CD4-positive, alpha-beta memory T cell (primary cell): ENCODE measurements around the gene SLC17A7. TPM values are rescaled to one million over a fixed set of nuclear protein-coding genes. Genes with fewer than 3 reads are reported as not detected.

Source experiments
- CTCF ChIA-PET: fragments of 350-600 bp; sonication (Branson Sonifier 250); formaldehyde crosslinking; loops from one replicate; lab custom pipeline; 2021; ENCODE audit warnings: inconsistent platforms; ENCODE audit not compliant: partially characterized antibody; lab: Charles Lee
- POLR2A ChIA-PET: fragments of 350-600 bp; sonication (Branson Sonifier 250); formaldehyde crosslinking; loops from one replicate; lab custom pipeline; 2021; ENCODE audit not compliant: partially characterized antibody; lab: Charles Lee
- DNase-seq, 5 donors: peaks; one replicate each; pipeline versions ENCODE4 v3.0.0 to v3.0.0-alpha.2; 2020 to 2022; ENCODE audit warnings: mixed read lengths in 1 of 5
- H3K27ac ChIP-seq: one replicate; pipeline ENCODE4 v1.7.0; 2013; ENCODE audit warnings: low read depth, low read length
- H3K27me3 ChIP-seq: 2 replicates; pipeline ENCODE4 v1.7.0; 2013; ENCODE audit warnings: mild to moderate bottlenecking, low read length, moderate library complexity; ENCODE audit not compliant: insufficient read depth
- H3K36me3 ChIP-seq: 2 replicates; pipeline ENCODE4 v1.7.0; 2013; ENCODE audit warnings: mild to moderate bottlenecking, low read length, moderate library complexity; ENCODE audit not compliant: insufficient read depth
- H3K4me1 ChIP-seq: 2 replicates; pipeline ENCODE4 v1.7.0; 2013; ENCODE audit warnings: mild to moderate bottlenecking, low read length, moderate library complexity; ENCODE audit not compliant: insufficient read depth
- H3K4me3 ChIP-seq, 2 donors: one replicate each; pipeline ENCODE4 v1.7.0; 2013; ENCODE audit warnings: low read length in 2 of 2, mild to moderate bottlenecking in 1 of 2
- H3K9me3 ChIP-seq, 2 donors: one replicate each; pipeline ENCODE4 v1.7.0; 2013; ENCODE audit warnings: low read length in 2 of 2, control low read depth in 1 of 2; ENCODE audit not compliant: control insufficient read depth in 1 of 2
- H3K27ac Mint-ChIP-seq, 7 donors: one replicate each; pipeline ENCODE4 v1.8.0; 2020 to 2021; ENCODE audit warnings: mixed read lengths in 7 of 7, mild to moderate bottlenecking in 6 of 7, inconsistent platforms in 3 of 7, moderate library complexity in 3 of 7
- H3K27me3 Mint-ChIP-seq, 2 donors: one replicate each; pipeline ENCODE4 v1.8.0; 2020 to 2021; ENCODE audit warnings: mixed read lengths in 2 of 2
- H3K36me3 Mint-ChIP-seq, 2 donors: one replicate each; pipeline ENCODE4 v1.8.0; 2020 to 2021; ENCODE audit warnings: mixed read lengths in 2 of 2, inconsistent platforms in 1 of 2, mild to moderate bottlenecking in 1 of 2
- H3K4me1 Mint-ChIP-seq, 4 donors: one replicate each; pipeline ENCODE4 v1.8.0; 2020 to 2021; ENCODE audit warnings: mixed read lengths in 4 of 4, mild to moderate bottlenecking in 1 of 4
- H3K4me3 Mint-ChIP-seq, 8 donors: one replicate each; pipeline ENCODE4 v1.8.0; 2020 to 2021; ENCODE audit warnings: mixed read lengths in 8 of 8, mild to moderate bottlenecking in 7 of 8, moderate library complexity in 6 of 8, inconsistent platforms in 3 of 8
- H3K9me3 Mint-ChIP-seq, 8 donors: one replicate each; pipeline ENCODE4 v1.8.0; 2020 to 2021; ENCODE audit warnings: mixed read lengths in 8 of 8, mild to moderate bottlenecking in 5 of 8, inconsistent platforms in 3 of 8, moderate library complexity in 1 of 8
- intact Hi-C: fragments of 100-400 bp; cut with micrococcal nuclease; formaldehyde crosslinking; loops from one replicate; pipeline ENCODE4 v1.15.1; 2023
- polyA plus RNA-seq, 2 donors: library from polyadenylated mRNA; unstranded; fragments of 300-500 nt; fragmentation: Illumina TruSeq; gene quantifications; one replicate each; pipeline ENCODE4 v1.2.3, GENCODE V29; 2021
- total RNA-seq, 2 experiments: library from RNA; stranded (reverse); gene quantifications; one replicate each; pipeline ENCODE4 v1.2.3, GENCODE V29; 2021

Gene SLC17A7
- under 1 TPM; 0.15 to 0.25 TPM for total RNA-seq
- not detected for polyA plus RNA-seq

DNA sequence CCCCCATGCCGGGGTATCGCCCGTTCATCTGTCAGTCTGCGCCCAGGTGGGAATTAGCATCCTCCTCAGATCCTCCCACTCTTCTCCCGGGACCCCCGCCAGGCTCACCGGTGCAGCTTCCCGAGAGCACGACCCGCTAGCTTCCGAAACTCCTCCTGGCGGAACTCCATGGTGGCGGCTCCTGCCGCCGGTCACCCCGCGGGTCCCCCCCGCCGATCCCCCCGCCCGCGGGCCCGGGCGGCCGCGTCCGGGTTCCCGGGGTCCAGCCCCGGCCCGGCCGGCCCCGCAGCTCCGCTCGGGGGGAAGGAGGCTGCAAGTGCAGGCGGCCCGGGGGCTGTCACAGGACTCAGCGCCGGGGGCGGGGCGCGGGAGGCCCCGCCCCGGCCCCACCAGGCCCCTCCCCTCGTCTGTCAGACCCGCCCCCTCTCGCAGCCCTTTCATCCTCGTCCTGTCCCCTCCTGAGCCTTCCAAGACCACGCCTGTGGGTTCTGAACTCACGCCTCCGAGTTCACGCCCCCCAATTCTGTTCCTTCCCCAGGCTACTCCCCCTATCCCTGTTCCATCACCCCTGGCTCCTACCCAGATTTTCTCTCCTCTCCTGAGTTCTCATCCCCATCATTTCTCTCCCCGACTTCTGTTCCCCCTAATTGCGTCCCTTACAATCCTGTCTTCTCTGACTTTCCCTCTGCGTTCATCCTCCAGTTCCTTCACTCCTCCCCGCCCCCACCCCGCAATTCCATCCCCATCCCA, at the start of gene SLC17A7:
SLC17A7 (minus strand) TSS at position 318 of the 750 bp plus-strand sequence; CDS start at position 170, 148 bp downstream.
- Mint-ChIP-seq H3K4me3 (peak within 1 kb of the TSS; percentile 77 to 85 (median 82)), H3K36me3 (peaks cover 0 to 11% of the 10 kb centered on the region in 2 donors), H3K4me1 (peaks cover 20 to 51% (median 31%) of the 10 kb centered on the region in 4 donors), H3K27me3 (peaks cover 49 to 59% of the 10 kb centered on the region in 2 donors), H3K9me3 (peaks cover 0 to 4% (median 0%) of the 10 kb centered on the region in 8 donors), H3K27ac (peak within 1 kb of the TSS in 6 of 7 donors; percentile 42 to 85 (median 74))
- H3K27me3 ChIP-seq: peaks cover 55% of the 10 kb centered on the region
- peaks cover 36% of the 10 kb centered on the region for H3K4me1 ChIP-seq
- intact Hi-C loops: no loop called here
- H3K4me3 ChIP-seq: no peak within 1 kb of the TSS
- DNase-seq: no peak
- peaks cover under 1% of the 10 kb centered on the region for H3K36me3 ChIP-seq
- ChIA-PET CTCF (interaction anchor here (0.5 to 15.5 kb wide), 6 partner anchors 10 to 662 kb away, joined by 3 to 227 read pairs (median 8); partner anchors contain the start of genes FLT3LG and PIH1D1), POLR2A (interaction anchor here (0.6 to 2.9 kb wide), 7 partner anchors 11 to 55 kb away, joined by 3 to 15 read pairs (median 5); partner anchors contain the start of genes PIH1D1 and RPS11)
- H3K27ac ChIP-seq: no peak within 1 kb of the TSS
- no peaks in the 10 kb centered on the region for H3K9me3 ChIP-seq

DNA sequence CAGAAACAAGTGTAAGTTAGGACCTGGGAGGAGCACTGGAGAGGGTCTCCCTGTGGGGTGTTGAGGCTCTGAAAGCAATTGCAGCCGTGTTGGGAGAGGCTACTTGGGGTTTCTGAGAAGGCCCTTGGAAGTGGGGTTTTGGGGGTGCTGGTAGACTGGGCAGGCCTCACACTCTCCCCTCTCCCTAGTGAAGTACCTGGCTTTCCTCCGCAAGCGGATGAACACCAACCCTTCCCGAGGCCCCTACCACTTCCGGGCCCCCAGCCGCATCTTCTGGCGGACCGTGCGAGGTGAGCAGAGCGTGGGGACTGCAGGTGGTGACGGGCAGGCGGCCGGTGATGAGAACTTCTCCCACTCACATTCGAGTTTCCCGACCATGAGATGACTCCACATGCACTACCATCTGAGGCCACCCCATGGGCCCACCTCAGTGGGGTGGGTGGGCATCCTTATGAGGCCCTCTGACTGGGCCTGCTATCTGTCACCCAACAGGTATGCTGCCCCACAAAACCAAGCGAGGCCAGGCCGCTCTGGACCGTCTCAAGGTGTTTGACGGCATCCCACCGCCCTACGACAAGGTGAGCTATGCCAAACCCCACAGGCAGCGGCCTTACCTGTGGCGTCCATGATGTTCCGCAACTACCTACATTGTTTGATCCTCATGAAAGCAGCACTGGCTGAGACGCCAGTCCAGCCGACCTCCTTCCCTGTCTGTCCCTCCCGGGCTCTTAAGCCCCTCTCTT, 49.1 kb upstream of the SLC17A7 start:
- no peaks in the 10 kb centered on the region for H3K27me3 ChIP-seq
- peaks cover 0 to 17% (median under 1%) of the 10 kb centered on the region in 8 donors for H3K9me3 Mint-ChIP-seq
- peaks cover 27 to 73% (median 51%) of the 10 kb centered on the region in 4 donors for H3K4me1 Mint-ChIP-seq
- H3K27me3 Mint-ChIP-seq: no peaks in the 10 kb centered on the region
- H3K36me3 Mint-ChIP-seq: peaks cover 56 to 69% of the 10 kb centered on the region in 2 donors
- peak overlapping the region in 1 of 2 donors; percentile 98 for H3K4me3 ChIP-seq
- no peak for DNase-seq
- H3K27ac Mint-ChIP-seq: peak overlapping the region; percentile 95 to 98 (median 98)
- H3K36me3 ChIP-seq: peaks cover 49% of the 10 kb centered on the region
- no peaks in the 10 kb centered on the region for H3K9me3 ChIP-seq
- CTCF ChIA-PET: interaction anchor here (2.9 kb wide), 1 partner anchor 21 kb away, joined by 11 read pairs; no protein-coding TSS in a partner anchor
- intact Hi-C loops: no loop called here
- H3K27ac ChIP-seq: peak overlapping the region; percentile 85
- H3K4me3 Mint-ChIP-seq: peak overlapping the region; percentile 94 to 100 (median 98)
- POLR2A ChIA-PET: interaction anchor here (0.7 to 3.6 kb wide), 9 partner anchors 12 to 186 kb away, joined by 3 to 31 read pairs (median 8); partner anchors contain the start of genes FLT3LG, PIH1D1 and PRMT1
- H3K4me1 ChIP-seq: peaks cover 60% of the 10 kb centered on the region

DNA sequence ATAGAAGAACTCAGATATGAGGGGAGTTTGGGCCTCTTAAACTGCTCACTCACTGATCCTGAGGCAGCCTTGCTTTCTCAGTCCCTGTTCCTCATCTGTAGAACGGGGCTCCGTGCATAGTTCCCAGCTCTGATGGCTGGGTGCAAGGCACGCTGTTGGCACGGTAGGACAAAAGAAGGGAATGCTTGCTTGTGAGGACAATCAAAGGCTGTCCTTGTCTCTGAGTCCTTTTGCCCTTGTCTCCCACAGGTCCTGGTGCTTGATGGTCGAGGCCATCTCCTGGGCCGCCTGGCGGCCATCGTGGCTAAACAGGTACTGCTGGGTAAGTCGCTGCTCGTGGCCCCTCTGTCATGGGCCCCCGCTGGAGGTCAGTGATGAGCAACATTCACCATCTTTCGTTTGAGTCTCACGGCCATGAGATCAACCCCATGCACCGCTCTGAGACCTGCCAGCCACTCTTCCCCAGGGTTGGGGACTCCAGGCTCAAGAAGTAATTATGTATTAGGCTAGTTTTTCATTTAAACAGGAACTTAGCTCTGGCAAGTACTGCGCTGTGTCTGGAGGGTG, 48.4 kb upstream of the SLC17A7 start:
- Histone ChIP-seq H3K27me3 (no peaks in the 10 kb centered on the region), H3K4me1 (peaks cover 55% of the 10 kb centered on the region), H3K36me3 (peaks cover 49% of the 10 kb centered on the region), H3K27ac (peak overlapping the region; percentile 85), H3K4me3 (peak overlapping the region; percentile 98 to 99), H3K9me3 (no peaks in the 10 kb centered on the region)
- H3K27ac Mint-ChIP-seq: peak overlapping the region; percentile 95 to 98 (median 98)
- H3K36me3 Mint-ChIP-seq: peaks cover 57 to 70% of the 10 kb centered on the region in 2 donors
- peaks cover 0 to 17% (median under 1%) of the 10 kb centered on the region in 8 donors for H3K9me3 Mint-ChIP-seq
- H3K4me3 Mint-ChIP-seq: peak overlapping the region; percentile 94 to 100 (median 98)
- CTCF ChIA-PET: interaction anchor here (0.5 to 2.9 kb wide), 6 partner anchors 11 to 151 kb away, joined by 3 to 11 read pairs (median 4); partner anchors contain the start of gene RRAS
- POLR2A ChIA-PET: interaction anchor here (1.0 to 4.5 kb wide), 12 partner anchors 13 to 187 kb away, joined by 3 to 79 read pairs (median 11); partner anchors contain the start of genes ALDH16A1, FLT3LG, NOSIP and PIH1D1
- peak in 3 of 5 donors; percentile 39 to 46 (median 44) for DNase-seq
- H3K27me3 Mint-ChIP-seq: no peaks in the 10 kb centered on the region
- intact Hi-C loops: no loop called here
- H3K4me1 Mint-ChIP-seq: peaks cover 25 to 68% (median 48%) of the 10 kb centered on the region in 4 donors

DNA sequence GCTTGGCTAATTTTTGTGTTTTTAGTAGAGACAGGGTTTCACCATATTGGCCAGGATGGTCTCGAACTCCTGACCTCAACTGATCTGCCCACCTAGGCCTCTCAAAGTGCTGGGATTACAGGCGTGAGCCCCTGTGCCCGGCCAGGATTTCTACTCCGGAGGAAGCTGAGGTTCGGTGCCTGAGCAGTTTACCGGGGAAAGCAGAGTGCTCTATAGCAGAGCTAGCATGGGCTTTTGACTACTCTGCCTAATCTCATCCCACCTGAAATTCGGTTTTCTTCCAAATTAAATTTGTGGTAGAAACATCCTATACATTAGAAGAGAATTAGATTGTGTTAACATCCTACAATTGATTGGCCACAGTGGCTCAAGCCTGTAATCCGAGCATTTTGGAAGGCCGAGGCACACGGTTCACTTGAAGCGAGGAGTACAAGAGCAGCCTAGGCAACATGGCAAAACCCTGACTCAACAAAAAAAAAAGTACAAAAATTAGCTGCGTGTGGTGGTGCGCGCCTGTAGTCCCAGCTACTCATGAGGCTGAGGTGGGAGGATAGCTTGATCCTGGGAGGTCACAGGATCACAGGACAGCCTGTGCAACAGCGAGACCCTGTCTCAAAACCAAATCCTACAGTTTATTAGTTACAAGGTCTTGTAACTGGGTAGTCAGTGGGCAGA, 47.7 kb upstream of the SLC17A7 start:
- H3K9me3 ChIP-seq: no peaks in the 10 kb centered on the region
- H3K27ac ChIP-seq: peak overlapping the region; percentile 85
- H3K36me3 ChIP-seq: peaks cover 49% of the 10 kb centered on the region
- H3K4me3 Mint-ChIP-seq: peak overlapping the region; percentile 94 to 100 (median 98)
- H3K9me3 Mint-ChIP-seq: peaks cover 0 to 17% (median under 1%) of the 10 kb centered on the region in 8 donors
- peak overlapping the region; percentile 98 to 99 for H3K4me3 ChIP-seq
- peaks cover 25 to 68% (median 47%) of the 10 kb centered on the region in 4 donors for H3K4me1 Mint-ChIP-seq
- peak in 1 of 5 donors; percentile 31 for DNase-seq
- intact Hi-C loops: no loop called here
- H3K27ac Mint-ChIP-seq: peak overlapping the region; percentile 95 to 98 (median 98)
- POLR2A ChIA-PET: interaction anchor here (0.6 to 4.5 kb wide), 18 partner anchors 12 to 187 kb away, joined by 3 to 79 read pairs (median 6); partner anchors contain the start of genes ALDH16A1, FLT3LG, NOSIP and PIH1D1
- no peaks in the 10 kb centered on the region for H3K27me3 Mint-ChIP-seq
- peaks cover 51% of the 10 kb centered on the region for H3K4me1 ChIP-seq
- H3K27me3 ChIP-seq: no peaks in the 10 kb centered on the region
- peaks cover 57 to 74% of the 10 kb centered on the region in 2 donors for H3K36me3 Mint-ChIP-seq
- CTCF ChIA-PET: interaction anchor here (0.5 to 2.9 kb wide), 8 partner anchors 10 to 151 kb away, joined by 3 to 11 read pairs (median 4); partner anchors contain the start of genes FLT3LG and RRAS

DNA sequence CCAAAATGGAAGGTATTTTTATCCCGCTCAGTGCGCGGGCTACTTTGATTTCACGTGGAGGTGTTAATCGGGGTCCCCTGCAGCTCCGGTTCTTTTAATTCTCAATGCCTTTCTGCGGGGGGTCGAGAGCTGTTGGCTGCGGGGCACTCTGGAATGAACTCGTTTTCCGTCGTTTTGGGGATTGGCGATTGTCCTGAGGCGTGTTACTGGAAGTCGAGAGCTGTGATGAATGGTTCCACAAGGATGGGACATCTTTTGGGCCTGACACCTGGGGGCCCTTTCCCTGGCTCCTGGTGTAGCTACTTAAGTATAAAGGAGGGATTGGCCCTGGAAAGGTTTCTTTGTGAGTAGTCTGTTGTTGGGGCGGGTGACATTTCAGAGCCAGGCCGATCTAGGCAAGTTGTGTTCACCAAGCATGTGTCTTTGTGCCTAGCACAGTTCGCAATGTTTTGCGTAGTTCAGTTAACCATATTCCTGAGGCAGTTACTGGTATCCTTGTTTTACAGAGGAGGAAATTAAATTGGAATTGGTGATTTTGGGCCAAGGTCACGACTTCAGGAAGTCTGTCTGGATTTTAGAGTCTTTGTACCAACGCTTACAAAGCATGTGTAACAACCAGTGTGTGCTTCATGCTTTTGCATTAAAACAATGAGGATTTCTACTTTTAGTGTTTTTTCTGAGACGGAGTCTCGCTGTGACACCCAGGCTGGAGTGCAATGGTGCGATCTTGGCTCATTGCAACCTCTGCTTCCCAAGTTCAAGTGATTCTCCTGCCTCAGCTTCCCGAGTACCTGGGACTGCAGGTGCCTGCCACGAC, 46.9 kb upstream of the SLC17A7 start:
- intact Hi-C loops: no loop called here
- H3K9me3 Mint-ChIP-seq: peaks cover 0 to 16% (median under 1%) of the 10 kb centered on the region in 8 donors
- Histone ChIP-seq H3K27me3 (no peaks in the 10 kb centered on the region), H3K36me3 (peaks cover 49% of the 10 kb centered on the region), H3K9me3 (no peaks in the 10 kb centered on the region), H3K27ac (peak overlapping the region; percentile 85), H3K4me1 (peaks cover 47% of the 10 kb centered on the region), H3K4me3 (peak overlapping the region; percentile 98 to 99)
- H3K27ac Mint-ChIP-seq: peak overlapping the region; percentile 95 to 98 (median 98)
- H3K4me3 Mint-ChIP-seq: peak overlapping the region; percentile 94 to 100 (median 98)
- ChIA-PET CTCF (interaction anchor here (1.2 to 2.9 kb wide), 4 partner anchors 10 to 19 kb away, joined by 4 to 11 read pairs (median 10); partner anchors contain the start of gene FLT3LG), POLR2A (interaction anchor here (0.6 to 4.5 kb wide), 37 partner anchors 11 to 388 kb away, joined by 3 to 79 read pairs (median 5); partner anchors contain the start of genes ALDH16A1, BCL2L12, CD37 and FCGRT)
- peaks cover 26 to 63% (median 44%) of the 10 kb centered on the region in 4 donors for H3K4me1 Mint-ChIP-seq
- no peaks in the 10 kb centered on the region for H3K27me3 Mint-ChIP-seq
- DNase-seq: peak in 1 of 5 donors; percentile 31
- peaks cover 57 to 79% of the 10 kb centered on the region in 2 donors for H3K36me3 Mint-ChIP-seq
